ENCODE measurements around the gene TSPAN9. TPM values are rescaled to one million over a fixed set of nuclear protein-coding genes. Genes with fewer than 3 reads are reported as not detected.

Gene TSPAN9
- polyA plus RNA-seq, 1 of the 3 experiments (the other 2 are of a cell fraction), result 34.9 TPM

- TF ChIP-seq REST (IDR thresholded peaks at IDR 0.05; ENCODE audit: low read depth, low read length) (no peak), YY1 (IDR thresholded peaks at IDR 0.05; ENCODE audit: low read depth) (no peak)
These were observed 246.0 kb downstream of the TSPAN9 start (continued) for GRCh38 chr12:3323002-3323685.

GRCh38 chr12:3325736-3326135, 248.6 kb downstream of the TSPAN9 start:
- CTCF ChIA-PET, result interaction anchor here (0.8 to 3.3 kb wide), 4 partner anchors 10 to 478 kb away, joined by 4 to 20 read pairs (median 4); no protein-coding TSS in a partner anchor
- Histone ChIP-seq H3K9ac (no peak overlapping the region), H3K27me3 (ENCODE audit: insufficient read depth) (peaks cover 11% of the 10 kb centered on the region), H3K4me1 (ENCODE audit: control insufficient read depth in 1 of 2, insufficient read depth in 2 of 2, low read depth in 1 of 2, low read length in 1 of 2) (peaks cover 0 to 9% of the 10 kb centered on the region in 2 experiments; a peak in 1 of 4 replicates), H3K9me2 (no peaks in the 10 kb centered on the region), H3K36me3 (replicated peaks in 1 of 2; ENCODE audit: control insufficient read depth in 1 of 2, insufficient read depth in 2 of 2, low read length in 1 of 2) (no peaks in the 10 kb centered on the region), H3K27ac (ENCODE audit: low read depth in 2 of 2, low read length in 1 of 2) (no peak overlapping the region), H3K79me2 (ENCODE audit: insufficient read depth) (no peaks in the 10 kb centered on the region), H3F3A (replicated peaks; ENCODE audit: insufficient read depth) (no peaks in the 10 kb centered on the region), H3K4me2 (no peak overlapping the region), H3K9me3 (no peaks in the 10 kb centered on the region), H3K4me3 (ENCODE audit: low read depth in 2 of 2, low read length in 1 of 2) (no peak overlapping the region), H4K20me1 (ENCODE audit: insufficient read depth) (no peaks in the 10 kb centered on the region), H2AFZ (ENCODE audit: low read depth) (no peak overlapping the region)
- no peak for TF ChIP-seq RXRA (IDR thresholded peaks at IDR 0.05; ENCODE audit: borderline replicate concordance, low read depth)
- no peak for TF ChIP-seq FOXM1 (IDR thresholded peaks at IDR 0.05; ENCODE audit: low read depth)
- TF ChIP-seq MAX (IDR thresholded peaks at IDR 0.05; ENCODE audit: low read depth), result no peak
- TF ChIP-seq MXI1 (IDR thresholded peaks at IDR 0.05; ENCODE audit: low read depth, low read length), result no peak
- no peak for TF ChIP-seq NRF1 (IDR thresholded peaks at IDR 0.05; ENCODE audit: low read depth, low read length)
- TF ChIP-seq POLR2AphosphoS5 (IDR thresholded peaks at IDR 0.05; ENCODE audit: low read depth, low read length), result no peak
- no peak for TF ChIP-seq ELF1 (IDR thresholded peaks at IDR 0.05)
- no peak for TF ChIP-seq GABPA (IDR thresholded peaks at IDR 0.05; ENCODE audit: low read depth)
- no peak for TF ChIP-seq CTCF (IDR thresholded peaks at IDR 0.05)
- no peak for DNase-seq
- POLR2A ChIA-PET, result no interaction called here

All from SK-N-SH (cell line).